ENCODE measurements around the gene PHLDB2. TPM values are rescaled to one million over a fixed set of nuclear protein-coding genes. Genes with fewer than 3 reads are reported as not detected.

The PHLDB2 gene
- total RNA-seq, 5 donors from 2014 or later (not counting 1 experiment from before 2014, with no cell fraction given) = 2.0 to 12.1 (median 3.9) TPM

GRCh38 chr3:111846717-111847116 is 12.3 kb upstream of the PHLDB2 start:
- no peak overlapping the region for H3K27ac Mint-ChIP-seq
- H3K27me3 Mint-ChIP-seq = peaks cover 1 to 17% of the 10 kb centered on the region in 2 donors
- H3K36me3 Mint-ChIP-seq = no peaks in the 10 kb centered on the region
- no CpG with 5 or more reads among the region's 2 CpGs for WGBS (ENCODE audit: insufficient coverage)
- no peaks in the 10 kb centered on the region for H3K9me3 ChIP-seq
- CTCF ChIA-PET = no interaction called here
- no peak overlapping the region for H3K4me3 Mint-ChIP-seq
- H3K4me3 ChIP-seq (ENCODE audit: control insufficient read depth in 1 of 2, extremely low read depth in 1 of 2, low read length in 1 of 2) = no peak overlapping the region
- POLR2A ChIA-PET = no interaction called here
- H3K27me3 ChIP-seq (replicated peaks in 1 of 2; ENCODE audit: control insufficient read depth in 2 of 2, extremely low read depth in 1 of 2, insufficient read depth in 2 of 2, low read length in 1 of 2) = no peaks in the 10 kb centered on the region
- ATAC-seq (replicated peaks in 1 of 4) = no peak
- no peak overlapping the region for H3K27ac ChIP-seq (ENCODE audit: low read length)
- H3K9me3 Mint-ChIP-seq = no peaks in the 10 kb centered on the region
- H3K4me1 ChIP-seq (ENCODE audit: control insufficient read depth in 1 of 2, extremely low read depth in 1 of 2, insufficient read depth in 2 of 2, low read length in 2 of 2) = peaks cover 0 to 2% of the 10 kb centered on the region in 2 experiments
- DNase-seq = no peak
- H3K36me3 ChIP-seq (ENCODE audit: control insufficient read depth in 2 of 2, extremely low read depth in 1 of 2, insufficient read depth in 1 of 2, low read length in 1 of 2) = no peaks in the 10 kb centered on the region
- peaks cover 3 to 8% (median 5%) of the 10 kb centered on the region in 3 donors for H3K4me1 Mint-ChIP-seq

DNA sequence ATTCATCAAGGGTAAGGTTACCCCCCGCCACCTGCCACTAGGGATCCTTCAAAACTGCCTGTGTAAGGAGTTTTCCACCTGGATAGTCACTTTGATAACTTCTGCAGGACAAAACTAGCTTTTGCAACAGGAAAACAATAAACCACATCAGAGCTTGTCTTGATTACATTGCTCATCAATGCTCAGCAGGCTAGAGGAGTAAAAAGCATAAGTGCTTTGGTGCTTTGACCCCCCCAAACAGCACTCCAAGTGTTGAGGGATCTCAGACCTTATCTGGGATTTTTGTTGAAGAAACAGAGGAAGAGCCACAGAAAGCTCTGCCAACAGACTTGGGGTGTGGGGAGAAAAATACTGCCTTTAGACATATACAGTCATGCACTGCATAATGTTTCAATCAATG is 10.8 kb upstream of the PHLDB2 start:
- POLR2A ChIA-PET = no interaction called here
- no CpG with 5 or more reads among the region's 1 CpG for WGBS (ENCODE audit: insufficient coverage)
- peaks cover 0 to 8% of the 10 kb centered on the region in 2 experiments for H3K4me1 ChIP-seq (ENCODE audit: control insufficient read depth in 1 of 2, extremely low read depth in 1 of 2, insufficient read depth in 2 of 2, low read length in 2 of 2)
- DNase-seq (no peak), ATAC-seq (replicated peaks in 1 of 4) (no peak)
- CTCF ChIA-PET = interaction anchor here in 1 of 2 donors (1.5 kb wide), 1 partner anchor 10 kb away, joined by 3 read pairs; the partner anchor contains the start of gene PHLDB2
- Mint-ChIP-seq H3K9me3 (no peaks in the 10 kb centered on the region), H3K4me3 (no peak overlapping the region), H3K4me1 (peaks cover 6 to 9% (median 6%) of the 10 kb centered on the region in 3 donors), H3K27me3 (peaks cover 2 to 18% of the 10 kb centered on the region in 2 donors), H3K27ac (no peak overlapping the region), H3K36me3 (no peaks in the 10 kb centered on the region)
- no peak overlapping the region for H3K4me3 ChIP-seq (ENCODE audit: control insufficient read depth in 1 of 2, extremely low read depth in 1 of 2, low read length in 1 of 2)
- no peaks in the 10 kb centered on the region for H3K36me3 ChIP-seq (ENCODE audit: control insufficient read depth in 2 of 2, extremely low read depth in 1 of 2, insufficient read depth in 1 of 2, low read length in 1 of 2)
- no peaks in the 10 kb centered on the region for H3K9me3 ChIP-seq
- no peaks in the 10 kb centered on the region for H3K27me3 ChIP-seq (replicated peaks in 1 of 2; ENCODE audit: control insufficient read depth in 2 of 2, extremely low read depth in 1 of 2, insufficient read depth in 2 of 2, low read length in 1 of 2)
- H3K27ac ChIP-seq (ENCODE audit: low read length) = no peak overlapping the region

GRCh38 chr3:111848778-111849177 is 10.3 kb upstream of the PHLDB2 start:
- Mint-ChIP-seq H3K27ac (no peak overlapping the region), H3K36me3 (no peaks in the 10 kb centered on the region), H3K4me3 (no peak overlapping the region), H3K4me1 (peaks cover 6 to 9% (median 6%) of the 10 kb centered on the region in 3 donors), H3K27me3 (peaks cover 2 to 17% of the 10 kb centered on the region in 2 donors), H3K9me3 (no peaks in the 10 kb centered on the region)
- ATAC-seq (replicated peaks in 1 of 4) = no peak
- no peaks in the 10 kb centered on the region for H3K9me3 ChIP-seq
- ChIA-PET POLR2A (no interaction called here), CTCF (interaction anchor here in 1 of 2 donors (1.5 kb wide), 1 partner anchor 10 kb away, joined by 3 read pairs; the partner anchor contains the start of gene PHLDB2)
- H3K36me3 ChIP-seq (ENCODE audit: control insufficient read depth in 2 of 2, extremely low read depth in 1 of 2, insufficient read depth in 1 of 2, low read length in 1 of 2) = no peaks in the 10 kb centered on the region
- no peak for DNase-seq
- peaks cover 0 to 8% of the 10 kb centered on the region in 2 experiments for H3K4me1 ChIP-seq (ENCODE audit: control insufficient read depth in 1 of 2, extremely low read depth in 1 of 2, insufficient read depth in 2 of 2, low read length in 2 of 2)
- H3K27me3 ChIP-seq (replicated peaks in 1 of 2; ENCODE audit: control insufficient read depth in 2 of 2, extremely low read depth in 1 of 2, insufficient read depth in 2 of 2, low read length in 1 of 2) = no peaks in the 10 kb centered on the region
- no CpG with 5 or more reads among the region's 2 CpGs for WGBS (ENCODE audit: insufficient coverage)
- no peak overlapping the region for H3K4me3 ChIP-seq (ENCODE audit: control insufficient read depth in 1 of 2, extremely low read depth in 1 of 2, low read length in 1 of 2)
- no peak overlapping the region for H3K27ac ChIP-seq (ENCODE audit: low read length)

GRCh38 chr3:111850537-111850936 is 8.5 kb upstream of the PHLDB2 start:
- no CpG with 5 or more reads among the region's 3 CpGs for WGBS (ENCODE audit: insufficient coverage)
- H3K4me3 ChIP-seq (ENCODE audit: control insufficient read depth in 1 of 2, extremely low read depth in 1 of 2, low read length in 1 of 2) = no peak overlapping the region
- H3K27ac ChIP-seq (ENCODE audit: low read length) = no peak overlapping the region
- Mint-ChIP-seq H3K4me1 (peaks cover 6 to 9% (median 6%) of the 10 kb centered on the region in 3 donors), H3K4me3 (no peak overlapping the region), H3K27ac (no peak overlapping the region), H3K9me3 (no peaks in the 10 kb centered on the region), H3K36me3 (no peaks in the 10 kb centered on the region), H3K27me3 (peaks cover 2 to 12% of the 10 kb centered on the region in 2 donors)
- H3K9me3 ChIP-seq = no peaks in the 10 kb centered on the region
- H3K4me1 ChIP-seq (ENCODE audit: control insufficient read depth in 1 of 2, extremely low read depth in 1 of 2, insufficient read depth in 2 of 2, low read length in 2 of 2) = peaks cover 0 to 8% of the 10 kb centered on the region in 2 experiments
- ChIA-PET POLR2A (no interaction called here), CTCF (interaction anchor here in 1 of 2 donors (1.2 kb wide), 1 partner anchor 10 kb away, joined by 6 read pairs; no protein-coding TSS in a partner anchor)
- no peaks in the 10 kb centered on the region for H3K27me3 ChIP-seq (replicated peaks in 1 of 2; ENCODE audit: control insufficient read depth in 2 of 2, extremely low read depth in 1 of 2, insufficient read depth in 2 of 2, low read length in 1 of 2)
- H3K36me3 ChIP-seq (ENCODE audit: control insufficient read depth in 2 of 2, extremely low read depth in 1 of 2, insufficient read depth in 1 of 2, low read length in 1 of 2) = no peaks in the 10 kb centered on the region
- no peak for DNase-seq
- ATAC-seq (replicated peaks in 1 of 4) = no peak

DNA sequence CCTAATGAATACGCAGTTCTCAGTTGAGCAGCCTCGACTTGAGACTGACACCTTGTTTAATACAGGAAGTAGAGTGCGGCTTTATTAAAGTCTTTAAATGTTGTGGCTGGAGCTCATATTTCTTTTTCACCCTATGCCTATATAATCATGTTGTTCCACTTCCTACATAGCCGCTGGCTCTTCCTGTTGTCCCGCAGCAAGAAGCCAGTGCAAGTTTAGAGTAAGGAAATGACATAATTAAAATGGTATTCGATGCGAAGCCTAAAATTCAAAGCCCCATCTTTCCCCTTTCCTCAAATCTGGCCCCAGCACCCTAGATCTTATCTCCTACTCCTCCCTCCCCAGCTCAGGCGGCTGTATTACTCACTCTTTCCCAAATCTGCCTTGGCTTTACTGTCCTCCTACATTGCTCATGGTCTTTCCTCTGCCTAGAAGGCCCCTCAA is 7.5 kb upstream of the PHLDB2 start:
- ChIA-PET CTCF (interaction anchor here in 1 of 2 donors (0.6 to 1.2 kb wide), 2 partner anchors 9 kb away, joined by 3 to 6 read pairs; no protein-coding TSS in a partner anchor), POLR2A (interaction anchor here (0.6 to 0.7 kb wide), 2 partner anchors 128 to 140 kb away, joined by 5 to 11 read pairs; no protein-coding TSS in a partner anchor)
- no peak overlapping the region for H3K27ac Mint-ChIP-seq
- ATAC-seq (replicated peaks in 1 of 4) (no peak), DNase-seq (no peak)
- H3K27me3 ChIP-seq (replicated peaks in 1 of 2; ENCODE audit: control insufficient read depth in 2 of 2, extremely low read depth in 1 of 2, insufficient read depth in 2 of 2, low read length in 1 of 2) = no peaks in the 10 kb centered on the region
- H3K9me3 Mint-ChIP-seq = no peaks in the 10 kb centered on the region
- H3K4me3 Mint-ChIP-seq = no peak overlapping the region
- no peak overlapping the region for H3K4me3 ChIP-seq (ENCODE audit: control insufficient read depth in 1 of 2, extremely low read depth in 1 of 2, low read length in 1 of 2)
- H3K27ac ChIP-seq (ENCODE audit: low read length) = no peak overlapping the region
- 29% methylated on average over 1 of the region's 8 CpGs for WGBS (ENCODE audit: insufficient coverage)
- H3K4me1 Mint-ChIP-seq = peaks cover 6 to 9% (median 6%) of the 10 kb centered on the region in 3 donors
- H3K4me1 ChIP-seq (ENCODE audit: control insufficient read depth in 1 of 2, extremely low read depth in 1 of 2, insufficient read depth in 2 of 2, low read length in 2 of 2) = peaks cover 0 to 8% of the 10 kb centered on the region in 2 experiments
- H3K36me3 ChIP-seq (ENCODE audit: control insufficient read depth in 2 of 2, extremely low read depth in 1 of 2, insufficient read depth in 1 of 2, low read length in 1 of 2) = no peaks in the 10 kb centered on the region
- H3K36me3 Mint-ChIP-seq = no peaks in the 10 kb centered on the region
- H3K27me3 Mint-ChIP-seq = peaks cover 2 to 10% of the 10 kb centered on the region in 2 donors
- H3K9me3 ChIP-seq = no peaks in the 10 kb centered on the region

DNA sequence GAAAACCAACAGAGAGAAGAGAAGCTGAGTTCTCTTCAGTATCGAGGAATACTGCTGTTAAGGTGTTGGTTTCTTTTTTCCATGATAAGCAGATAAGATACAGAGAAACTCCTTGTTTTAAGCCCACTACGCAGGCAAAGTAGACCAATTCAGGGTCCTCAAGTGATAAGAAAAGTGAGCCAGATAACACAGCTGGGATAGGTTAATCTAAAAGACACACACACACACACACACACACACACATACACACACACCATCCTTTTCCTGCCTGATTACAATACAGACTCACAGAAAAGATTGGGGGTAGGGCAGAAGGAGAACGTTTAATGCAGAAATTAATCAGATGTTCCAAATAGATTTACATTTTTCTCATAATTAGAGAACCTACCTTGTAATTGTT is 6.5 kb upstream of the PHLDB2 start:
- Mint-ChIP-seq H3K36me3 (no peaks in the 10 kb centered on the region), H3K27me3 (peaks cover 2 to 10% of the 10 kb centered on the region in 2 donors), H3K4me1 (peaks cover 6 to 9% (median 6%) of the 10 kb centered on the region in 3 donors), H3K4me3 (no peak overlapping the region), H3K27ac (no peak overlapping the region), H3K9me3 (no peaks in the 10 kb centered on the region)
- H3K4me1 ChIP-seq (ENCODE audit: control insufficient read depth in 1 of 2, extremely low read depth in 1 of 2, insufficient read depth in 2 of 2, low read length in 2 of 2) = peaks cover 0 to 8% of the 10 kb centered on the region in 2 experiments
- no peak for DNase-seq
- WGBS (ENCODE audit: insufficient coverage) = 90% methylated on average over 2 of the region's 3 CpGs
- no peaks in the 10 kb centered on the region for H3K9me3 ChIP-seq
- H3K4me3 ChIP-seq (ENCODE audit: control insufficient read depth in 1 of 2, extremely low read depth in 1 of 2, low read length in 1 of 2) = no peak overlapping the region
- no peaks in the 10 kb centered on the region for H3K36me3 ChIP-seq (ENCODE audit: control insufficient read depth in 2 of 2, extremely low read depth in 1 of 2, insufficient read depth in 1 of 2, low read length in 1 of 2)
- no peaks in the 10 kb centered on the region for H3K27me3 ChIP-seq (replicated peaks in 1 of 2; ENCODE audit: control insufficient read depth in 2 of 2, extremely low read depth in 1 of 2, insufficient read depth in 2 of 2, low read length in 1 of 2)
- ATAC-seq (replicated peaks in 1 of 4) = no peak
- CTCF ChIA-PET = interaction anchor here in 1 of 2 donors (0.6 kb wide), 1 partner anchor 136 kb away, joined by 3 read pairs; no protein-coding TSS in a partner anchor
- POLR2A ChIA-PET = no interaction called here
- no peak overlapping the region for H3K27ac ChIP-seq (ENCODE audit: low read length)
